Ascending aorta (tissue), 2 donors: Measurements from ENCODE around the gene CDC14A. TPM values are rescaled to one million over a fixed set of nuclear protein-coding genes. Genes with fewer than 3 reads are reported as not detected.

Experiments used
- DNase-seq, 2 donors: peaks; one replicate each; pipeline ENCODE4 v3.0.0-alpha.2; 2019; ENCODE audit warnings: low spot score in 2 of 2
- H3K27ac ChIP-seq, 2 donors: fragments of 200-600 bp; sonication (generic); one replicate each; pipeline ENCODE4 v1.5.1; 2016 to 2017; ENCODE audit warnings: mild to moderate bottlenecking in 1 of 2
- H3K27me3 ChIP-seq: fragments of 200-600 bp; sonication (generic); one replicate; pipeline ENCODE4 v1.5.1; 2017
- H3K36me3 ChIP-seq, 2 donors: fragments of 200-600 bp; sonication (generic); one replicate each; pipeline ENCODE4 v1.5.1; 2016
- H3K4me1 ChIP-seq, 2 donors: fragments of 200-600 bp; sonication (generic); one replicate each; pipeline ENCODE4 v1.5.1; 2016 to 2017; ENCODE audit warnings: mild to moderate bottlenecking in 1 of 2
- H3K4me3 ChIP-seq, 2 donors: fragments of 200-600 bp; sonication (generic); one replicate each; pipeline ENCODE4 v1.5.1; 2016 to 2017; ENCODE audit warnings: mild to moderate bottlenecking in 1 of 2
- H3K9me3 ChIP-seq, 2 donors: fragments of 200-600 bp; sonication (generic); one replicate each; pipeline ENCODE4 v1.5.1; 2016
- intact Hi-C: fragments of 100-400 bp; cut with DNase I; formaldehyde crosslinking; loops from one replicate; pipeline ENCODE4 v1.15.1; 2023
- total RNA-seq: library from RNA; depleted of rRNA; stranded (reverse); fragments of >200 nt; gene quantifications from one replicate; pipeline ENCODE4 v1.1.0, GENCODE V29; 2016
- TF ChIP-seq, protein P1 (sequence below), 3 experiments: fragments of 200-600 bp in 2 of 3; fragments of 450-650 bp in 1 of 3; sonication (generic) in 2 of 3; IDR thresholded peaks; one replicate each; pipeline ENCODE4 v1.5.1; 2016 to 2019; ENCODE audit warnings: antibody characterized with exemption in 3 of 3, mild to moderate bottlenecking in 1 of 3, moderate library complexity in 1 of 3

Gene CDC14A
- total RNA-seq, 1 donor from 2014 or later: 2.0 TPM

- DNase-seq: no peak
- no peak overlapping the region for H3K4me3 ChIP-seq
- H3K9me3 ChIP-seq: no peaks in the 10 kb centered on the region
- intact Hi-C loops: no loop called here
- H3K27ac ChIP-seq: no peak overlapping the region
- H3K36me3 ChIP-seq: no peaks in the 10 kb centered on the region
- no peaks in the 10 kb centered on the region for H3K4me1 ChIP-seq
- no peaks in the 10 kb centered on the region for H3K27me3 ChIP-seq
- TF ChIP-seq, protein P1, sequence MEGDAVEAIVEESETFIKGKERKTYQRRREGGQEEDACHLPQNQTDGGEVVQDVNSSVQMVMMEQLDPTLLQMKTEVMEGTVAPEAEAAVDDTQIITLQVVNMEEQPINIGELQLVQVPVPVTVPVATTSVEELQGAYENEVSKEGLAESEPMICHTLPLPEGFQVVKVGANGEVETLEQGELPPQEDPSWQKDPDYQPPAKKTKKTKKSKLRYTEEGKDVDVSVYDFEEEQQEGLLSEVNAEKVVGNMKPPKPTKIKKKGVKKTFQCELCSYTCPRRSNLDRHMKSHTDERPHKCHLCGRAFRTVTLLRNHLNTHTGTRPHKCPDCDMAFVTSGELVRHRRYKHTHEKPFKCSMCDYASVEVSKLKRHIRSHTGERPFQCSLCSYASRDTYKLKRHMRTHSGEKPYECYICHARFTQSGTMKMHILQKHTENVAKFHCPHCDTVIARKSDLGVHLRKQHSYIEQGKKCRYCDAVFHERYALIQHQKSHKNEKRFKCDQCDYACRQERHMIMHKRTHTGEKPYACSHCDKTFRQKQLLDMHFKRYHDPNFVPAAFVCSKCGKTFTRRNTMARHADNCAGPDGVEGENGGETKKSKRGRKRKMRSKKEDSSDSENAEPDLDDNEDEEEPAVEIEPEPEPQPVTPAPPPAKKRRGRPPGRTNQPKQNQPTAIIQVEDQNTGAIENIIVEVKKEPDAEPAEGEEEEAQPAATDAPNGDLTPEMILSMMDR (IDR thresholded peaks at IDR 0.05): no peak
Observed at GRCh38 chr1:100443811-100444571, 91.7 kb downstream of the CDC14A start.

DNA sequence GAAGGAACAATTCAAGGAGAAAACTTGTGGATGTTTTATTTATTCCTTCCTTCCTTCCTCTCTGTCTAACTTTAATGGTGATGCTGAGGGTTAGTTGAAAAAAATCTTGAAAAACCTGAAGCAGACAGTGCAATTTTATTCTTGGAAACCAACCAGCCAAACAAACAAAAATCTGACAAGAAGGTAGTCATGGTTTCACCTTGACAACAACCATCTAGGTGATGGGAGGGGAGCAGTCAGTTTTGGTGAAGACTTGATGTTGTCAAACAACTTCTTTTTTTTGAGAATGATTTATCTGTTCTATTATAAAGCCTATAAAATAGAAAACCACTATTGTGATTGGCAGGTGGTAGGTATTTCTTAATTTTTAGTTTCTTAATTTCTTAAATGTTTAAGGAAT, 93.3 kb downstream of the CDC14A start:
- no peaks in the 10 kb centered on the region for H3K36me3 ChIP-seq
- H3K27ac ChIP-seq: no peak overlapping the region
- H3K27me3 ChIP-seq: no peaks in the 10 kb centered on the region
- no peak for DNase-seq
- H3K4me1 ChIP-seq: no peaks in the 10 kb centered on the region
- no peaks in the 10 kb centered on the region for H3K9me3 ChIP-seq
- intact Hi-C loops: no loop called here
- no peak overlapping the region for H3K4me3 ChIP-seq
- TF ChIP-seq, protein P1 (IDR thresholded peaks at IDR 0.05): no peak

DNA sequence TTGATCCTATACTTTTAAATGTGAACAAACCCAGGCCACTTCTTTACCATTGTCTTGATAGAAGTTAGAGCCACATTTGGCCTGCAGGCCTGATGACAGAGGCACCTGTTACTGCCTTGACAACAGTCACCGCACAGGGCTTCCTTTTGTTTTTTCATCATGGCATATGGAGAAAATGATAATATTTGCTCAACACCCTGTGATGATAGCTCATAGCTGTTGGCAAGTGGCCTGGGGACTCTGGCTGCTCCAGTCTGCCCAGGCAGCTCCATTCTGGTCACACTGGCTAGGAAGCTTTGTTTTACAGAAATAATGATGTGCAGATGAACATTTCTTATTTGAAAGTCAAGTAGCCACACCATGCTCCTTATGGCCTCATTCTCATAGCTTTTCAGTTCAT, 96.1 kb downstream of the CDC14A start:
- TF ChIP-seq, protein P1 (IDR thresholded peaks at IDR 0.05): no peak
- Histone ChIP-seq H3K4me1 (no peaks in the 10 kb centered on the region), H3K27me3 (no peaks in the 10 kb centered on the region), H3K36me3 (no peaks in the 10 kb centered on the region), H3K27ac (no peak overlapping the region), H3K4me3 (no peak overlapping the region), H3K9me3 (no peaks in the 10 kb centered on the region)
- intact Hi-C loops: no loop called here
- no peak for DNase-seq

GRCh38 chr1:100449477-100449876, 97.2 kb downstream of the CDC14A start:
- no peak for DNase-seq
- no peaks in the 10 kb centered on the region for H3K36me3 ChIP-seq
- H3K4me3 ChIP-seq: no peak overlapping the region
- no peaks in the 10 kb centered on the region for H3K4me1 ChIP-seq
- no peaks in the 10 kb centered on the region for H3K27me3 ChIP-seq
- no peak overlapping the region for H3K27ac ChIP-seq
- intact Hi-C loops: no loop called here
- H3K9me3 ChIP-seq: no peaks in the 10 kb centered on the region
- TF ChIP-seq, protein P1 (IDR thresholded peaks at IDR 0.05): no peak

DNA sequence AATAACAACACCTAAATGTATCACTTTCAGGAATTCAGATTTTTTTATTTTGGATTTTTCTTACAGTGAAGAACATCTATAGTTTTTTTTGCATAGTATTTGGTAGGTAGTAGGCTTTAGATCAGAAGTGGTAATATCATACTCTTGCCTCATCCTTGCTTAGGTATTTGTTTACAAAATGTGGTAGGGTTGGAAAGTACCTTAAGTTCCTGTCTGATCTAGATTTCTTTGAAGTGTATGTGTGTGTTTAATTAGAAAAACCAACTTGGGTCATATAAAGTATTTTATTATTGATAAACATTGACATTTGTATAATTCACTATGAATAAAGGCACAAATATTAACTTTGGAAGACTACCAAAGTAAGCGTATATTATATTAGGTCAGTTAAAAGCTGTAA, 100.3 kb downstream of the CDC14A start:
- H3K36me3 ChIP-seq: no peaks in the 10 kb centered on the region
- H3K27ac ChIP-seq: no peak overlapping the region
- H3K27me3 ChIP-seq: no peaks in the 10 kb centered on the region
- TF ChIP-seq, protein P1 (IDR thresholded peaks at IDR 0.05): no peak
- intact Hi-C loops: no loop called here
- DNase-seq: no peak
- H3K9me3 ChIP-seq: no peaks in the 10 kb centered on the region
- no peaks in the 10 kb centered on the region for H3K4me1 ChIP-seq
- no peak overlapping the region for H3K4me3 ChIP-seq
